Activated gamma-delta T cell (primary cell): ENCODE data around the gene SDC1.

Source experiments
- DNase-seq: peaks from one replicate; lab custom pipeline; 2025; lab: John Stamatoyannopoulos, UW

Gene SDC1

DNA sequence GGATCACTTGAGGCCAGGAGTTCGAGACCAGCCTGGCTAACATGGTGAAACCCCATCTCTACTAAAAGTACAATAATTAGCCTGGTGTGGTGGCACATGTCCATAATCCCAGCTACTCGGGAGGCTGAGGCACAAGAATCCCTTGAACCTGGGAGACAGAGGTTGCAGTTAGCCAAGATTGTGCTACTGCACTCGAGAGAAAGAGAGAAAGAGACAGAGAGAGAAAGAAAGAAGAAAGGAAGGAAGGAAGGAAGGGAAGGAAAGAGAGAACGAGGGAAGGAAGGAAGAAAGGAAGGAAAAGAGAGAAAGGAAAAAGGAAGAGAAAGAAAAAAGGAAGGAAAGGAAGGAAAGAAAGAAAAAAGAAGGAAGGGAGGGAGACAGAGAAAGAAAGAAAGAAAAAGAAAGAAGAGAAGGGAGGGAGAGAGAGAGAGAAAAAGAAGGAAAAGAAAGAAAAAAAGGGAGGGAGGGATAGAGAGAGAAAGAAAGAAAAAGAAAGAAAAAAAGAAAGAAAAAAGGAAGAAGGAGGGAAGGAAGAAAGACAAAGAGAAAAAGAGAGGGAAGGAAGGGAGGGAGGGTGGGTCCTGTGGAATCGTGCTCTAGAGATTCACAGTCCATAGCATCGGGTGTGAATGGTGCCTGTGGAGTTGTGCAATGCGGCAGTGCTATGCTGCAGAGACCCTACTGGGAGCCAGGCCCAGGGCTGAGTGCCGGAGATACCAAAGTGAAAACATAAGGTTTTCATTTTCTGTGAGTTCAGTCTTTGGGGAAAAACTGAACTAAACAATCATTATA is 4.6 kb upstream of the SDC1 start:
- no peak for DNase-seq

DNA sequence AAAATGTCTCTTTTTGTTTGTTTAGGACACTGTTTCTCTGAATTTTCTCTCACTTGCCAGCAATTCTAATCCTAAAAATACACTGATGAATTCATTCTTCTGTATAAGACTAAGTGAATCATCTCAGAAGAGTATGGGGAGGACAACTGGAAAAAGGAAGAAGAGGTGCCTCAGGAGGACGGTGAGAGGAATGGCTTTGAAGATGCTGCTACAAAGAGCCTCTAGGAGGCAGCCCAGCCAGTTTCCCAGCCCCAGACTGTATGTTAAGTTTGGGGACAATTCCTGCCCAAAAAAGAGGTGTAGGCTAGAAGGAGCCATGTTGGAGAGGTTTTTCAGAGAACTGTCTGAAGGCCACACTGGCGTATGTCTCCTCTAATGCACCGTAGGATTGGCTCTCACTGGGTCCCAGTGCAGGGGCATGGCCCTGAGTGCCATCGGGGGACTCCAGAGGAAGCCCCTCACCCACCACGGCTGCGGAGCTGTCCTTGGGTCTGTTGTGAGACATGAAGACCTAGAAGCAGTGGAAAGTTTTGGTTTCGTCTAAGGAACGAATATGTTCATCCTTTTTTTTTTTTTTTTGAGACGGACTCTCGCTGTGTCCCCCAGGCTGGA is 3.1 kb upstream of the SDC1 start:
- no peak for DNase-seq

DNA sequence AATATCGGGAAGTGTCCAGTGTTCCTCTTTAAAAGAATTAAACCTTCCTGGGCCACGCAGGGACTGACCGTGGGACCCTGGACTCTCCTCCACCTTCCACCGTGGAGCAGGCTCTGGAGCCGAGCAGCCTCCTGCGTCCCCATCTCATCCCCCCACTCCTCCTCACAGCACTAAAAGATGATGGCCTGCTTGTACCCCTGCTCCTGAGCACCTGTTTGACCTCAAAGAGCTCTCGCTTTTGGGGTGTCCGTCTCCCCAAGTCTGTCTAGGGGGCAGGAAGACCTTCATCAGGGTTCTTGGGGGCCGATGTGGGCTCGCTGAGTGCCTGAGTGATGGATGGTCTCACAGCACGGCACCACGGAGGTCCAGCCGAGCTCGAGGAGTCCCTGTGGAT is 1.2 kb upstream of the SDC1 start:
- no peak for DNase-seq

DNA sequence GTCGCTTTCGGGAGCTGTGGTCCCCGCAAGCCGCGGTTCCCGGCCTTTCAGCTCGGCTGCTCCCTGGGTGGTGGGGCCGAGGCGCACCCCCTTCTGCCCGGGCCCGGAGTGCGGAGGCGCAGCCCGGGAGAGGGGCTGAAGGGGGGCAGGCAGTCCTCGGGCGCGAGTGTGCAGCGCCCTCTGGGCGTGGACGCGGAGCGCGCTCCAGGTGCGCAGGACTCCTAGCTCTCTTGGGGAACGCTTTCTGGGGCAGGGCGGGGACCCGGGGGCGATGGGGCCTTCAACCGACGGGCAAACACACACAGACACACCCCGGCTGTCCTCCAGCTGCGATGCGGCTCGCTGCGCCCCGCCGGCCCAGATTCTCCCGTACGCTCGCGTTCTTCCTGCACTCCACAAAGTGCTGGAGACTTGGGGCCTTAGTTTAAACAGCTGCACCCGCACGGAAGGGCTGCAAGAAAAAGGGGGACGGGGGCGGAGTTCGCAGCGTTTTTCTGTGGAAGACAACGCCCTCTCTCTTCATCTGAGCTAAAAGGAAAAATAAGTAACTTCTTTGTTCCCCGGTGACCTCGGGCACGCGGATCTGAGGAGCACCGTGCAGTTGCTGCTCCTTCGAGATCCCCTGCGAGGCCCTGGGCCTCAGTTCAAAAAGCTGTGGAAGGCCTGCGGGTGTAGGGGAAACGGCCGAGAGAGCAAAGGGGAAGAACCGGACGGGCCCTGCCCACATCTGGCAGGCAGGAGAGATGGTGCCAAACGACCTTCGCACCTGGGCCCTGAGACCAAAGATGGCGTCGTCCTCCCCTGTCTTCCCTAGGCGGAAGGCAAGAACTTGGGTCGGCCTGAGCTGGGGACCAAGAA is 593 bp upstream of the SDC1 start:
- DNase-seq = no peak

DNA sequence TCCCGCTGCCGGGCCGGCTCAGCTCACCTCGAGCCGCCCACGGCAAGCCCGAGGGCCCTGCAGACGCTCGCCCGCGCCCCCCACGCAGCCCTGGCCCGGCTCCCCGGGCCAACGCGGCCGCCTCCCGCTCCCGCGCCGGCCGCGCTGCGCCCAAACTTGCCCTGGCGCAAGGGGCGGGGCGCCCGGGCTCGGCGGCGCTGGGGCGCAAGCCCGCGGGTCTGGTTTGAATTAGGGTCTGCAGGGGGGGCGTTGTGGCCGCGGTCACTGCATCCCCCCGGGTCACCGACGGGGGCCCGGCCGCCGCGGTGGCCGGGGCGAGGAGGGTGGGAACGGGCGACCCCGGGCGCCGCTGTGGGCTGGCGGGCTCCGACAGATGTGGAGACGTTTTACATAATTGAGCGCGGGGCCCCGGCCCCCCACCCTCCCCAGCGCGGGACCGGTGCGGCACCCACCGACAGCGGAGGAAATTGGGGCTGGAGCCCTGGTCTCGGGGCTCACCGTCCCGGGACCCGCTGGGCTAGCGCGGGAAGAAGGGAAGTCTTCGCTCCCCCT is 690 bp downstream of the SDC1 start:
- no peak for DNase-seq

DNA sequence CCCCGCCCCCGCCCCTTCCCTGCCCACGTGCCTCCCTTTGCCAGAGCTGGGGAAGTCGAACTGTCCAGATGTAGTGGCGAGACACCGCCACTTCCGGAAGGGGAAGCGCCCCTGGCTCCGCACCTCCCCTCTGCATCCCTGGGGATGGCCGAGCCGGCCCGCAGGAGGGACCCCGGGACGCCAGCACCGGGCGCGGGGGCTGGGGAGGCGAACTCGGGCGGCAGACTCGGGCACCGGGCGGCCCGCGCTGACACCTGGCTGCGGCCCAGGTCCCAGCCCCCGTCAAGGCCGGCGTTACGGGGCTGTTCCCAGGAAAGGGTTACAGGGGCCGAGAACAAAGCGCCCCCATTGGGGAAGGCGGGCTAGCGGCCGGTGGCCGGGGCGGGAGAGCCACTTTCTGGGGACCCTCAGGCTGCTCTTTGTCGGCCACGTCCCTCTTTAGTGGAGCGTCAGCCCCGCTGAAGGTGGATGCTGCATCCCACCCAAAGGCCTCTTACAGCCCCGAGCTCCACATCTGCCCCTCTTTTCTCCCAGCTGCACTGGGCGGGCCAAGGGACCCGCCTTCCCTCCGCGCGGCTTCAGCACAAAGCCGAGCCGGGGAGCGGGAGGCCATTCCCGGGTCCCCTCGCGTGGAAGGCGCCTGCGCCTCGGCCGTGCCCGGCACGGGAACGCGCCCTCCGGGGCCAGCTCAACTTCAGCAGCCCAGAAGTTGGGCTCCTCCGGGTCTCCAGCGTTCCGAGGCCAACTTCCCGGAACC is 1.3 kb downstream of the SDC1 start:
- no peak for DNase-seq

DNA sequence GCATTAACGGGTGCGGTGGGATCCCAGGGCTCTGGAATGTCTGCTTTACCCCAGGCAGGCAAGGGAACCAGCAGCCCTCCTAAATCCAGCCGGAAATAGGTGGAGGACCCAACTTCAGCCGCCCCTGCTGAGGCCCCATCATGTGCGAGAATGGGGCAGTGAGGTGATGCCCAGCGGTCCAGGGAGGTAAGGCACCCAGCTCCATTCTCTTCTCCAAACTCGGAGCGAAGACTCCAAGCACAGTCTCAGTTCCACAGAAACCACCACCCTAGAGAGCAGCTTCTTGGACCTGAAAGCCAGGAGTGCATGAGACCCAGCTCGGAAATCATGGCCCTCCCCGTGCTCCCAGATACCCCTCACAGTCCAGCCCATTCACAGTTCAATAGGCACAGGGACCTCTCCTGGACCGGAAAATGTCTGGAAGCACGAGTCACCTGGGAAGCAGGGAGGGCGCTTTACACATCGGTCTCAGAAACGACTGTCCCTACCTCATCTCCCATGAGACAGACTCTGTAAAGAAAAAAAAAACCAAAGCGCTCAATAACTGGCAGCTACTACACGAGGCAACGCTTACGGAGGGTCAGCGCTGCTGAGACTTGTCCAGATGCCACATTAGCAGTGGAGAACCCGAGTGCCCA is 2.0 kb downstream of the SDC1 start:
- DNase-seq = no peak

DNA sequence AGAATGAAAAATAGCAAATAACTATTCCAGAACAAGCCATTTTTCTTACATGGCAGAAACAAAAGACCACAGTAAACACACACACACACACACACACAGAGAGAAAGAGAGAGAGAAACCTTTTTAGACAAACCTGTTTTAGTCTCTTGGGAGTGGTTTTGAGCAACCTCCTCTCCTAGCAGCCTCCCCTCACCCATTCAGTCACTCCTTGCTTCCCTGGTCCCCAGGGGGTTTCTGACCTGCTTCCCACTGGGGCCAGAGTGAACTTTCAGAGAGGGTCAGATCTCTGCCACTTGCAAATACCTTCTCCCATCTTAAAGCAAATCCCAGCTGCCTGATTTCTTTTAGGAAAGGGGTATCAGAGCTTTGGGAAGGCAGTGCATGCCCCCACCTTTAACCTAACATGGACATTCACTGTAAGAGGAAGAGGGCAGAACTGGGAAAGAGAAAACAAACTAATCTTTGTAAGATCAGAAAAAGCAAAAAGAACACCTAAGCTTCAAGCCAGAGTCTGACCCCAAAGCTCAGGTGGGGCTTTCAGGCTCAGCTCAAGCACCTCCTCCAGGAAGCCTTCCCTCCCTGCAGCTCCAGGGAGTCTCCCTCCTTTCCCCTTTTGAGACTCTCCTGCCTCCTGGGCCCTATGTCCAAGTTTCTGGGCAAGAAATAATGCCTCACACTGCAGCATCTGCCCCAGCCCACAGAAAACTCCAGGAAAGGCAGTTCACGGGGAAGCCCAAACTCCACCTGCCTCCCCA is 2.7 kb downstream of the SDC1 start:
- DNase-seq = no peak

DNA sequence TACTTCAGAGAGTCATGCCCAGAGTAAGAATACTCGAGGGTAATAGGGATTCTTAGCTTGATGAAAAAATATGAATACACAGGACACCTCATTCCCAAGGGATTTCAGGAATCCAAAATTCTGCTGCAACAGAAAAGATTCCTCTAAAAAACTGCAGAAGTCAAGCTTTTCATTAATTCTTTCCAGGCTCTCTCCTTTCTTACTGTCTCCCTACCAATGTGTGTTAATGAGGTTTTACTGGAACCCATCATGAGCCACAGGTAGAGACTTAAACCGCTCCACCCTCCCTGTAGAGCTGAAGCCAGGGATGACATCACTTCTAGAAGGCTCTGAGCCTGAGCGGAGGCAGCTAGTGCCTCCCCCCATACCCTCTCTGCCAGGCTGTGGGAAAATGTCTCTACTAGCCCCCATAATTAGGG is 3.4 kb downstream of the SDC1 start:
- DNase-seq = no peak

DNA sequence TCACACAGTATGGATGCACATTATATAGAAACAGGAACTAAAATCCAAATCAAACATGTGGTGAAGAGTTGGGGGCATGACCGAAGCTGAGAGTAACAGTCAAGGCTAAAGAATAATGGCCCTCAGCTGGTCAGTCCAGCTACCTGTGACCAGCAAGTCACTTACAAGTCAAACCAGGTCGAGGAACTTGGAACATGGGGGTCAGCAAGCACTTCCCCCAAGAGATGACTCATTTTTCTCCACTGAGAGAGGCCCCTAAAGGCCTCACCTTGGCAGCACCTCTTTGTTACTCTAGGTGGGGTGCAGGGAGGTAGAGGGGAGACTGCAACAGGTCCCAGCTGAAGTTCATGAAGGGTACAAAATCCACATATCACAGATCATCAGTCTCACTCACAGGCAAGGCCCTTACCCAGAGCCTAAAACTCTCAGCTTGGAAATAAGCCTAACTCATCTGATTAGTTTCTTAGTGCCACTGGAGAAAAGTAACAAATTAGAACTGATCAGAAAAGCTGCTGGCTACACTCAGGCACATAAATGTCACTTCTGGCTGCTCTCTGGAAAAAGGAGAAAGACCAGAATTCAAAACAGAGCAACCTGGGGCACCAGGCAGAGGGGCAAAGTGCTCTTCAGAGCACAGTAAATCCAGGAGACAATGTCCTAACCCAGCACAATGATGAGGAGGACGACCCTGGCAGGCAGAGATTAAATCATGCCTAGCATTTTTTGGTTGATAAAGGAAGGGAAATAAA is 4.0 kb downstream of the SDC1 start:
- DNase-seq = no peak

DNA sequence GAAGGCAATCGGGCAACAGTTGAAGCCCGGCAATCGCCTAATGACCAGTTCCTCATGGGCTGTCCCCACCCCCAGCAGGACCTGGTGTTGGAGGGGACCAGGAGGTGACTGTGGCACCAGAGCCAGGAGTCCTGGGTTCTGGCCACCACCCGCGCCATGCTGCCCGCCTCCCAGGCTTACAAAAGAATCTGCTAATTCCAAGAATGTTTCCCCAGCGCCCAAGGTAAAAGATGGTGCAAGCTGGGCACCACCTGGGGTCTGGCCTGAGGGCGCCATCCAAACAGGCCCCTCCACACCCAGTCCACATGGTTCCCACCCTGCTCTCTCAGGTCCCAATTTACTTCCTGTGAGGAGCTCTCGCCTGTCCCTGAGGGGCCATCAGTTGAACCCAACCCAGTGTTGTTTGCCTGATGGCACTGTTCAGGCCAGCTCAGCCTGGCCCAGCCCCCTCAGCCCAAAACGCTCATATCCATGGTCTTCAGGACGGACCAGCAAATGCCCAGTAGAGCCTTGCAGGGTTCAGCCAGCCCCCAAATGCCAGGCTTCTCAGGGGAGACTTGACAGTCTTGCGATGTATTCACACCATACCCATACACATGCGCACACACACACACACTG is 5.1 kb downstream of the SDC1 start:
- no peak for DNase-seq

DNA sequence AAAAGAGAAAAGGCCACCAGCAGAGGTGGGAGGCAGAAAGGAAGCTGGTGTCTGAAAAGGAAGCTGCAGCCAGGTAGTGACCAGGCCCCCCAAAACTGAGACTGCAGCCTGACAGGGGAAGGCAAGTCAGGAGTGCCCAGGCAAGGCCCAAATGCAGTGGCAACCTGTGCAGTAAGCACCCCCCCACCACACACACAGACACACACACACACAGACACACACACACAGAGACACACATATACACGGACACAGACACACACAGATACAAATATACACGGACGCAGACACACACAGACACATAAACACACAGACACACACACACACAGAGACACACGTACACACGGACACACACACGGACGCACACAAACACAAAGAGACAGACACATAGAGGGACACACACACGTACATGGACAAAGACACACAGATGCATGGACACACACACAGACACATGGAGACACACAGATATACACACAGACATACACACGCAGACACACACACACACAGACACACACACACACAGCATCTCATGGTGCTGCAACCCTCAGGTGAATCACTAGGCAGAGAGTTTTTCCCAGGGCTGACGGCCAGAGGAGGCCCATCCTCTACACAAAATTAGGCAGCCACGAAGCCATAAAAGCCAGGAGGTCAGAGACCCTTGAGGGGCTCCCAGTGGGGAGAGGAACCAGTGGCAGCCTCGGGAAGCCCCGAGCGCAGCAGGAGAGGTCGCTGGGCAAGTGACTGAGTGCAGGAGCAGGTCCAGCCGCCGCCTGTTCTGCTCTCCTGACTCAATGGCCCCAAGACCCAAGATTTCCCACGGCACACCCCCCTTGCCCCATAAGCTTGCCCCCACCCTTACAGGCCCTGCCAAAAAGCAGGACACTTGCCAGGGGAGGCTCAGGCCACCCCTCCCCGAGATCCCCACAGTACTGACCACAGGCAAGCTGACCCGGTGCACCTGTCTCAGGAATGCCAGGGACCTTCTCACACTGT is 6.3 kb downstream of the SDC1 start:
- DNase-seq = no peak

DNA sequence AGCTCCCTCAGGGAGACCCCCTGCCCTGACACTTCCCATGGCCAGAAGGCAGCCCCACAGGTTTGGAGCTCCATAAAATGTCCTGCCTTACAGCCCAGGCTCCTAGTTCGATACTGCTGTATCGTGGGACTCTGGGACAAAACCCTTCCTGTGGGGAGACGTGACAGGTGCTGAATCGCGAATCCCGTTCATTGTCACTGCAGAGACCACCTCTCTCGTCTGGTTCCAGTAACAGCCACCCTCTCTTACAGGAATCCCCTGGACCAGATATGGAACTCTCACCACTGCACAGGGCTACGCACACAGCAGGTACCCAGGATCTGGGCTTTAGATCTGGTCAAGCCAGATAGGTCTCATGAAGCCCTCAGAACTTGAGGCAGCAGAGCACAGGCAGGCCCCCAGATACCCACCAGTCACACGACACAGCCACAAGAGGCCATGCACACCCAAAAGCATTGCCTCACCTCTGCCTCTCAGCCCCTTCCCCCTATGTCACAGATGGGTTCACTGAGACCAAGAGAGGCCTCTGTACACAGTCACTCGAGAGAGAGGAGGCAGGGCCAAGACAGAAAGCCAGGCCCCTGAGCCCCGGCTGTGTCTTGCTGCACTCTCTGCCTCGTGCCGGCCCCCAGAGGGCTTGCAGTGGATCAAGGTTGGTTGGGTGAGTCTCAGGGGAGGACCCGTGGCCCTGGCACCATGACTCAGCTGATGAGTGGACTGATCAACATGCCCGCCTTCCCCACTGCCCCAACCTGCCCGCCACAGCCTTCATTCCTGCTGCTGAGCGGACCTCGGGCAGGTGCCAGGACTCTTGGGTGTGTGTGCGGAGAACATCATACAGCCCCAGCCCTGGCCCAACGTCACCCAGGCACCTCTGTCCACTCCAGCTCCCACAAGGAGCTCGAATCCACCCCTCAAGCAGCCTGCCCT is 7.6 kb downstream of the SDC1 start:
- DNase-seq = no peak

DNA sequence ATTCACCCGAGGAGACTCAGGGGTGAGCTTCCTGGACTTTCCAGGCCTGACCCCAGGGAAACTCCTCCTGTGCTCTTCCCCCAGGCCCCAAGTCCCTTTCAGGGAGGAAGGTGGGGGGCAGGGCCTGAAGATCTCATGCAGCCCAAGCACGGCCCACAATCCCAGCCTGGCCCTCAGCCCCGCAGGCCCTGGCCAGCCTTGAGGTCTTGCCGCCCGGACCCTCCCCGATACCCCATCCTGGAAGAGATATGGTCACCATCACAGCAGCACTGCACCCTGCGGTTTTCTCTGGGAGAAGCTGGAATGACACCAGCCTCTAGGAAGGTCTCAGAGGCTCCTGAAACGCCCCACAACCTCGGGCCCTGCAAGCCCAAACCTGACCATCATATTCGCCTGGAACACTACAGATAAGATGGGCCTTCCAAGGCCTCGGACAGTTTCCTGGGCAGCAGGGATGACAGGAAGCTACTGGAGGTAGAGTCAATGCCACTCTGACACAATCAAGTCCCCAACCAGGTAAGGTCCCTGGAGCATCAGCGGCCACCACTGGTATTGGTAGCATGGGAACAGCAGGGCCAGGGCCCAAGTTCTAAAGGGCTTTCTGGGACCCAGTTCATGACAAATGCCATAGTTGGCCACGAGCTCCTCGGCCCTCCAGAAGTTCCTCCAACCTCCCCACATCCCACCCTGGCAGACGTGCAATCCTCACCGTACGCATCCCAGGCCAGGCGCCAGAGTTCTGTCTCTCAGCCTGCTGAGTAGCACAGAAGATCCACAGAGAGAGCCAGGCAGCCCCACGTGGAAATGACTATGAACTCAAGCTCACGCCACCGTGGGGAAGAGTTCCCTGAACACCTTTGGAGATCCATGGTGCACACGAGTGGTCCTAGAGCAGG is 8.6 kb downstream of the SDC1 start:
- DNase-seq = no peak

DNA sequence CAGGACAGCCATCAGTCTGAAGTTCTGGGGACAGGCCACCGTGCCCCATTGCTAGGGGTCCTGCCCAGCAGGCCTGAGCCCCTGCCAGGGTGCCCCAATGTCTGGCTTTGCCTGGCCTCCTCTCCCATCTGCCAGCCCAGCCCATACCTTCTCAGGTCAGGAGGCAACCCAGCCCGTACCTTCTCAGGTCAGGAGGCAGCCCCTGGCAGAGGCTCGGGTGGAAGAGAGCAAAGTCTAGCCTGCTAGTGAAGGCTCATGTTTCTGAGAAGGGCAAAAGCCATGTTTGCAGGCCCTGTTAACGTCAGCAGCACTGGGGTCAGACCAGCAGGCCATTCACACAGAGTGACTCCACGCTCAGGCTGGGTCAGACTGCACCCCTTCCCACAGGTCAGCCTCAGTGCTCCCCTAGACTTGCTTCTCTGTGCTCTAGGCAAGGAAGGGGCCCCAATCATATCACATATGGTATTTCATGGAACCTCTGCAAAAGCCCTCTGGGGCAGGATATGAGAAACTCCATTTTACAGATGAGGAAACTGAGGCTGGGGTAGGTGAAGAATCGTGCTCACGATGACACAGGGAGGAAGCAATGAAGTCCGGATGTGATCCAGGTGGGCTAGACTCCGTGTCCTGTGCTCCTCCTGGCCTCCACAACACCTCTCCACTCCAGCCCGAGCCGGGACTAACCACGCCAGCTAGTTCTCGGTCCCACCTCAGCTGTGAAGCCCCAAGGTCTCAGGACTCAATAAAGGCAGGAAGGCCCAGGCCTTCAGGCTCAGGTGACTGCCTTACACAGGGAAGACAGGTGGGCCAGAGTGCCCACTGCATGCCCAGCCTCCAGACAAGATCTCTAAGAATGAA is 9.5 kb downstream of the SDC1 start:
- no peak for DNase-seq
